PFSK-1 (cell line): ENCODE data around the gene SAMSN1.

ENCODE experiments used
- POLR2AphosphoS5 ChIP-seq: IDR thresholded peaks from 2 replicates; pipeline ENCODE4 v1.6.1; 2012; ENCODE audit warnings: low read depth, mild to moderate bottlenecking, control low read depth, low read length, moderate library complexity
- TAF1 ChIP-seq: IDR thresholded peaks from 2 replicates; pipeline ENCODE4 v1.6.1; 2012; ENCODE audit warnings: low read length, control low read depth, borderline replicate concordance; ENCODE audit not compliant: insufficient read depth

GRCh38 chr21:14585122-14585521, 39.0 kb upstream of the SAMSN1 start:
- TF ChIP-seq POLR2AphosphoS5 = no peak
- TF ChIP-seq TAF1 = no peak
